ENCODE results near the gene KCNC1. TPM values are rescaled to one million over a fixed set of nuclear protein-coding genes. Genes with fewer than 3 reads are reported as not detected.

Gene KCNC1
- total RNA-seq, 1 experiment from 2014 or later: 0.20 TPM

DNA sequence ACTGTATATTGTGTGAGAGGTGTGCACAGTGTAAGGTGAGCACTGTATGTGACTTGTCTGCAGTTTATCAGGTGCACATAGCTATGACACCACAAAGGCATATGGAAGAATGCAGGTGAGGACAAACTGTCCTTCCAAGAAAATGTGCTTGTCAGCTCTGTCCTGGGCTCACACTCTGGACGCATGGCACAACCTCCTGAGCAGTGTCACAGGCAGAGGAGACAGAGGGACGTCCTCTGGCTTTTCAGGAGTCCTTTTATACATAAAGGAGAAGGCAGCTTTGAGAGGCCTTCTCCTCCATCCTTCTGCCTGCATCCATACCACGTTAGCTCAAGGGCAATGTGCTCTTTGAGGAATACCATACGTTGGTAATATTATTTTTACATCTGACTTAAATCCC is 22.7 kb upstream of the KCNC1 start:
- DNase-seq (ENCODE audit: low spot score): no peak
- Mint-ChIP-seq H3K27ac (no peak overlapping the region), H3K4me3 (no peak overlapping the region), H3K9me3 (no peaks in the 10 kb centered on the region), H3K36me3 (no peaks in the 10 kb centered on the region), H3K27me3 (ENCODE audit: low read depth) (peaks cover 7% of the 10 kb centered on the region), H3K4me1 (peaks cover 4% of the 10 kb centered on the region; the same call in 1 of the 2 replicates)
- ATAC-seq: no peak
- ChIA-PET POLR2A (no interaction called here), CTCF (interaction anchor here (1.1 to 2.4 kb wide), 5 partner anchors 9 to 184 kb away, joined by 3 to 14 read pairs (median 7); no protein-coding TSS in a partner anchor)
- TF ChIP-seq, protein P1, sequence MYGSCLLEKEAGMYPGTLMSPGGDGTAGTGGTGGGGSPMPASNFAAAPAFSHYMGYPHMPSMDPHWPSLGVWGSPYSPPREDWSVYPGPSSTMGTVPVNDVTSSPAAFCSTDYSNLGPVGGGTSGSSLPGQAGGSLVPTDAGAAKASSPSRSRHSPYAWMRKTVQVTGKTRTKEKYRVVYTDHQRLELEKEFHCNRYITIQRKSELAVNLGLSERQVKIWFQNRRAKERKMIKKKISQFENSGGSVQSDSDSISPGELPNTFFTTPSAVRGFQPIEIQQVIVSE (CRISPR knock-in tag; IDR thresholded peaks at IDR 0.05; ENCODE audit: borderline replicate concordance): no peak
- TF ChIP-seq ZNF416 (CRISPR knock-in tag; IDR thresholded peaks at IDR 0.05) (no peak), ZNF317 (CRISPR knock-in tag; IDR thresholded peaks at IDR 0.05; ENCODE audit: borderline replicate concordance, low read depth) (no peak), HMGA2 (CRISPR knock-in tag; IDR thresholded peaks at IDR 0.05) (no peak), SP1 (CRISPR knock-in tag; conservative IDR thresholded peaks at IDR 0.05) (no peak), ZNF219 (CRISPR knock-in tag; IDR thresholded peaks at IDR 0.05; ENCODE audit: borderline replicate concordance) (no peak)
- TF ChIP-seq, protein P2, sequence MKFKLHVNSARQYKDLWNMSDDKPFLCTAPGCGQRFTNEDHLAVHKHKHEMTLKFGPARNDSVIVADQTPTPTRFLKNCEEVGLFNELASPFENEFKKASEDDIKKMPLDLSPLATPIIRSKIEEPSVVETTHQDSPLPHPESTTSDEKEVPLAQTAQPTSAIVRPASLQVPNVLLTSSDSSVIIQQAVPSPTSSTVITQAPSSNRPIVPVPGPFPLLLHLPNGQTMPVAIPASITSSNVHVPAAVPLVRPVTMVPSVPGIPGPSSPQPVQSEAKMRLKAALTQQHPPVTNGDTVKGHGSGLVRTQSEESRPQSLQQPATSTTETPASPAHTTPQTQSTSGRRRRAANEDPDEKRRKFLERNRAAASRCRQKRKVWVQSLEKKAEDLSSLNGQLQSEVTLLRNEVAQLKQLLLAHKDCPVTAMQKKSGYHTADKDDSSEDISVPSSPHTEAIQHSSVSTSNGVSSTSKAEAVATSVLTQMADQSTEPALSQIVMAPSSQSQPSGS (CRISPR knock-in tag; IDR thresholded peaks at IDR 0.05; ENCODE audit: borderline replicate concordance, low read depth): no peak
- TF ChIP-seq, protein P3, sequence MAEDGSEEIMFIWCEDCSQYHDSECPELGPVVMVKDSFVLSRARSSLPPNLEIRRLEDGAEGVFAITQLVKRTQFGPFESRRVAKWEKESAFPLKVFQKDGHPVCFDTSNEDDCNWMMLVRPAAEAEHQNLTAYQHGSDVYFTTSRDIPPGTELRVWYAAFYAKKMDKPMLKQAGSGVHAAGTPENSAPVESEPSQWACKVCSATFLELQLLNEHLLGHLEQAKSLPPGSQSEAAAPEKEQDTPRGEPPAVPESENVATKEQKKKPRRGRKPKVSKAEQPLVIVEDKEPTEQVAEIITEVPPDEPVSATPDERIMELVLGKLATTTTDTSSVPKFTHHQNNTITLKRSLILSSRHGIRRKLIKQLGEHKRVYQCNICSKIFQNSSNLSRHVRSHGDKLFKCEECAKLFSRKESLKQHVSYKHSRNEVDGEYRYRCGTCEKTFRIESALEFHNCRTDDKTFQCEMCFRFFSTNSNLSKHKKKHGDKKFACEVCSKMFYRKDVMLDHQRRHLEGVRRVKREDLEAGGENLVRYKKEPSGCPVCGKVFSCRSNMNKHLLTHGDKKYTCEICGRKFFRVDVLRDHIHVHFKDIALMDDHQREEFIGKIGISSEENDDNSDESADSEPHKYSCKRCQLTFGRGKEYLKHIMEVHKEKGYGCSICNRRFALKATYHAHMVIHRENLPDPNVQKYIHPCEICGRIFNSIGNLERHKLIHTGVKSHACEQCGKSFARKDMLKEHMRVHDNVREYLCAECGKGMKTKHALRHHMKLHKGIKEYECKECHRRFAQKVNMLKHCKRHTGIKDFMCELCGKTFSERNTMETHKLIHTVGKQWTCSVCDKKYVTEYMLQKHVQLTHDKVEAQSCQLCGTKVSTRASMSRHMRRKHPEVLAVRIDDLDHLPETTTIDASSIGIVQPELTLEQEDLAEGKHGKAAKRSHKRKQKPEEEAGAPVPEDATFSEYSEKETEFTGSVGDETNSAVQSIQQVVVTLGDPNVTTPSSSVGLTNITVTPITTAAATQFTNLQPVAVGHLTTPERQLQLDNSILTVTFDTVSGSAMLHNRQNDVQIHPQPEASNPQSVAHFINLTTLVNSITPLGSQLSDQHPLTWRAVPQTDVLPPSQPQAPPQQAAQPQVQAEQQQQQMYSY (CRISPR knock-in tag; IDR thresholded peaks at IDR 0.05): no peak
- TF ChIP-seq, protein P4, sequence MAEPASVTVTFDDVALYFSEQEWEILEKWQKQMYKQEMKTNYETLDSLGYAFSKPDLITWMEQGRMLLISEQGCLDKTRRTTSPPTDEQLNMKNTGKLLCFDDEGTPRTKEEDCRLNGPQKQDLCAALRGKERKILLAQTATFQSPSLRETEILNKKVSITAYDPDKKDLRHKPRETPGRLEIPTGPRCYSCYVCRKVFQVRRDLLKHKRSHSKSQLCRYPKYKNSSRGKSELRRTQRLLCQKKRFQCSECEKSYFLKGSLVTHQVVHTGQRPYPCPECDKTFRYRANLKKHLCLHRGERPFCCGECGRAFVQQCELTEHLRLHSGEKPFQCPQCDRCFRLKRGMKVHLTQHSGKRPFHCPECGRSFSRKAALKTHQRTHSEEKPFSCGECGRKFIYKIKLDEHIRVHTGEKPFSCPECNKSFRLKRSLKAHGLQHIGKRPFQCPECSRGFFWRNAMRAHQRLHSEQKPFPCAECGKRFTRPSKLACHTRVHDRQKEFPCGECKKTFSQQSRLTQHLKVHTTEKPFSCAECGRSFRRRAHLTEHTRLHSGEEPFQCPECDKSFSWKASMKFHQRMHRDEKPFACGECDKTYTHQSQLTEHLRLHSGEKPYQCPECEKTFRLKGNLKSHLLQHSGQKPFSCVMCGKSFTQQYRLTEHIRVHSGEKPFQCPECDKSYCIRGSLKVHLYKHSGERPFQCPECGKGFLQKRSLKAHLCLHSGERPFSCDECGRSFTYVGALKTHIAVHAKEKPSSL (CRISPR knock-in tag; conservative IDR thresholded peaks at IDR 0.05): no peak
- TF ChIP-seq, protein P5, sequence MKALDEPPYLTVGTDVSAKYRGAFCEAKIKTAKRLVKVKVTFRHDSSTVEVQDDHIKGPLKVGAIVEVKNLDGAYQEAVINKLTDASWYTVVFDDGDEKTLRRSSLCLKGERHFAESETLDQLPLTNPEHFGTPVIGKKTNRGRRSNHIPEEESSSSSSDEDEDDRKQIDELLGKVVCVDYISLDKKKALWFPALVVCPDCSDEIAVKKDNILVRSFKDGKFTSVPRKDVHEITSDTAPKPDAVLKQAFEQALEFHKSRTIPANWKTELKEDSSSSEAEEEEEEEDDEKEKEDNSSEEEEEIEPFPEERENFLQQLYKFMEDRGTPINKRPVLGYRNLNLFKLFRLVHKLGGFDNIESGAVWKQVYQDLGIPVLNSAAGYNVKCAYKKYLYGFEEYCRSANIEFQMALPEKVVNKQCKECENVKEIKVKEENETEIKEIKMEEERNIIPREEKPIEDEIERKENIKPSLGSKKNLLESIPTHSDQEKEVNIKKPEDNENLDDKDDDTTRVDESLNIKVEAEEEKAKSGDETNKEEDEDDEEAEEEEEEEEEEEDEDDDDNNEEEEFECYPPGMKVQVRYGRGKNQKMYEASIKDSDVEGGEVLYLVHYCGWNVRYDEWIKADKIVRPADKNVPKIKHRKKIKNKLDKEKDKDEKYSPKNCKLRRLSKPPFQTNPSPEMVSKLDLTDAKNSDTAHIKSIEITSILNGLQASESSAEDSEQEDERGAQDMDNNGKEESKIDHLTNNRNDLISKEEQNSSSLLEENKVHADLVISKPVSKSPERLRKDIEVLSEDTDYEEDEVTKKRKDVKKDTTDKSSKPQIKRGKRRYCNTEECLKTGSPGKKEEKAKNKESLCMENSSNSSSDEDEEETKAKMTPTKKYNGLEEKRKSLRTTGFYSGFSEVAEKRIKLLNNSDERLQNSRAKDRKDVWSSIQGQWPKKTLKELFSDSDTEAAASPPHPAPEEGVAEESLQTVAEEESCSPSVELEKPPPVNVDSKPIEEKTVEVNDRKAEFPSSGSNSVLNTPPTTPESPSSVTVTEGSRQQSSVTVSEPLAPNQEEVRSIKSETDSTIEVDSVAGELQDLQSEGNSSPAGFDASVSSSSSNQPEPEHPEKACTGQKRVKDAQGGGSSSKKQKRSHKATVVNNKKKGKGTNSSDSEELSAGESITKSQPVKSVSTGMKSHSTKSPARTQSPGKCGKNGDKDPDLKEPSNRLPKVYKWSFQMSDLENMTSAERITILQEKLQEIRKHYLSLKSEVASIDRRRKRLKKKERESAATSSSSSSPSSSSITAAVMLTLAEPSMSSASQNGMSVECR (CRISPR knock-in tag; IDR thresholded peaks at IDR 0.05; ENCODE audit: borderline replicate concordance): no peak
- TF ChIP-seq, protein P6, sequence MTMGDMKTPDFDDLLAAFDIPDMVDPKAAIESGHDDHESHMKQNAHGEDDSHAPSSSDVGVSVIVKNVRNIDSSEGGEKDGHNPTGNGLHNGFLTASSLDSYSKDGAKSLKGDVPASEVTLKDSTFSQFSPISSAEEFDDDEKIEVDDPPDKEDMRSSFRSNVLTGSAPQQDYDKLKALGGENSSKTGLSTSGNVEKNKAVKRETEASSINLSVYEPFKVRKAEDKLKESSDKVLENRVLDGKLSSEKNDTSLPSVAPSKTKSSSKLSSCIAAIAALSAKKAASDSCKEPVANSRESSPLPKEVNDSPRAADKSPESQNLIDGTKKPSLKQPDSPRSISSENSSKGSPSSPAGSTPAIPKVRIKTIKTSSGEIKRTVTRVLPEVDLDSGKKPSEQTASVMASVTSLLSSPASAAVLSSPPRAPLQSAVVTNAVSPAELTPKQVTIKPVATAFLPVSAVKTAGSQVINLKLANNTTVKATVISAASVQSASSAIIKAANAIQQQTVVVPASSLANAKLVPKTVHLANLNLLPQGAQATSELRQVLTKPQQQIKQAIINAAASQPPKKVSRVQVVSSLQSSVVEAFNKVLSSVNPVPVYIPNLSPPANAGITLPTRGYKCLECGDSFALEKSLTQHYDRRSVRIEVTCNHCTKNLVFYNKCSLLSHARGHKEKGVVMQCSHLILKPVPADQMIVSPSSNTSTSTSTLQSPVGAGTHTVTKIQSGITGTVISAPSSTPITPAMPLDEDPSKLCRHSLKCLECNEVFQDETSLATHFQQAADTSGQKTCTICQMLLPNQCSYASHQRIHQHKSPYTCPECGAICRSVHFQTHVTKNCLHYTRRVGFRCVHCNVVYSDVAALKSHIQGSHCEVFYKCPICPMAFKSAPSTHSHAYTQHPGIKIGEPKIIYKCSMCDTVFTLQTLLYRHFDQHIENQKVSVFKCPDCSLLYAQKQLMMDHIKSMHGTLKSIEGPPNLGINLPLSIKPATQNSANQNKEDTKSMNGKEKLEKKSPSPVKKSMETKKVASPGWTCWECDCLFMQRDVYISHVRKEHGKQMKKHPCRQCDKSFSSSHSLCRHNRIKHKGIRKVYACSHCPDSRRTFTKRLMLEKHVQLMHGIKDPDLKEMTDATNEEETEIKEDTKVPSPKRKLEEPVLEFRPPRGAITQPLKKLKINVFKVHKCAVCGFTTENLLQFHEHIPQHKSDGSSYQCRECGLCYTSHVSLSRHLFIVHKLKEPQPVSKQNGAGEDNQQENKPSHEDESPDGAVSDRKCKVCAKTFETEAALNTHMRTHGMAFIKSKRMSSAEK (CRISPR knock-in tag; IDR thresholded peaks at IDR 0.05; ENCODE audit: borderline replicate concordance): no peak
- TF ChIP-seq, protein P7, sequence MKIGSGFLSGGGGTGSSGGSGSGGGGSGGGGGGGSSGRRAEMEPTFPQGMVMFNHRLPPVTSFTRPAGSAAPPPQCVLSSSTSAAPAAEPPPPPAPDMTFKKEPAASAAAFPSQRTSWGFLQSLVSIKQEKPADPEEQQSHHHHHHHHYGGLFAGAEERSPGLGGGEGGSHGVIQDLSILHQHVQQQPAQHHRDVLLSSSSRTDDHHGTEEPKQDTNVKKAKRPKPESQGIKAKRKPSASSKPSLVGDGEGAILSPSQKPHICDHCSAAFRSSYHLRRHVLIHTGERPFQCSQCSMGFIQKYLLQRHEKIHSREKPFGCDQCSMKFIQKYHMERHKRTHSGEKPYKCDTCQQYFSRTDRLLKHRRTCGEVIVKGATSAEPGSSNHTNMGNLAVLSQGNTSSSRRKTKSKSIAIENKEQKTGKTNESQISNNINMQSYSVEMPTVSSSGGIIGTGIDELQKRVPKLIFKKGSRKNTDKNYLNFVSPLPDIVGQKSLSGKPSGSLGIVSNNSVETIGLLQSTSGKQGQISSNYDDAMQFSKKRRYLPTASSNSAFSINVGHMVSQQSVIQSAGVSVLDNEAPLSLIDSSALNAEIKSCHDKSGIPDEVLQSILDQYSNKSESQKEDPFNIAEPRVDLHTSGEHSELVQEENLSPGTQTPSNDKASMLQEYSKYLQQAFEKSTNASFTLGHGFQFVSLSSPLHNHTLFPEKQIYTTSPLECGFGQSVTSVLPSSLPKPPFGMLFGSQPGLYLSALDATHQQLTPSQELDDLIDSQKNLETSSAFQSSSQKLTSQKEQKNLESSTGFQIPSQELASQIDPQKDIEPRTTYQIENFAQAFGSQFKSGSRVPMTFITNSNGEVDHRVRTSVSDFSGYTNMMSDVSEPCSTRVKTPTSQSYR (CRISPR knock-in tag; IDR thresholded peaks at IDR 0.05): no peak
